ENCODE measurements around the gene KRT12. TPM values are rescaled to one million over a fixed set of nuclear protein-coding genes. Genes with fewer than 3 reads are reported as not detected.

Gene KRT12
- total RNA-seq: not detected
- polyA plus RNA-seq (ENCODE audit: insufficient read depth, low read depth, low replicate concordance): not detected
- long read RNA-seq, donor 1: 0 reads
- long read RNA-seq, donor 2: 0 reads
- long read RNA-seq, donor 3: 0 reads
- long read RNA-seq, donor 4: 0 reads
- long read RNA-seq, donor 5: 0 reads
- long read RNA-seq, donor 6: 0 reads
- long read RNA-seq, donor 7: 0 reads
- long read RNA-seq, donor 8: 0 reads
- long read RNA-seq, donor 9: 0 reads
- long read RNA-seq, donor 10: 0 reads

DNA sequence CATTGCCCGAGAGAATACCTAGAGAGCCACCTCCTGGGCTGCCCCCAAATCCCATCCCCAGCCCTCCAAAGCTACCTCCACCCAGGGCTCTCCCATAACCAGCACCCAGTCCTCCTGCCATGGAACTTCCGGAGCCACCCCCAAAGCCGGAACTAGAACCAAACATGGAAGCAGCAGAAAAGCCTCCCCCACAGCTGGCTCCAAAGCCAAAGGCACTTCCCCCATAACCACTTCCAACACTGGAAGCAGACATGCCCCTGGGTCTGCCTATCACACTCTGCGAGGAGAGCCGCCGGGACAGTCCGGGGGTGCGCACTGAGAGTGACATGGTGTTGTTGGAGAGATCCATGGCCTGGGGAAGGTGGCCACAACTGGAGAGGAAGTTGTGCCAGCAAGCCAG is at the start of gene KRT12:
KRT12 (minus strand) TSS at position 386 of the 400 bp plus-strand sequence; CDS start at position 349, 37 bp downstream.
- DNase-seq (no peak), FAIRE-seq (no peak)
- no peaks in the 10 kb centered on the region for H3K9me3 ChIP-seq (ENCODE audit: control insufficient read depth in 2 of 3, insufficient read depth in 1 of 3, low read length in 3 of 3)
- no peak for TF ChIP-seq CTCF (IDR thresholded peaks at IDR 0.05; ENCODE audit: borderline replicate concordance, extremely low read depth, insufficient read depth)
- H3K9ac ChIP-seq (ENCODE audit: low read length in 3 of 3): no peak within 1 kb of the TSS
- no peaks in the 10 kb centered on the region for H3K27me3 ChIP-seq (ENCODE audit: control insufficient read depth, insufficient read depth, low read length)
- no peaks in the 10 kb centered on the region for H3K4me1 ChIP-seq (ENCODE audit: control insufficient read depth in 2 of 3, insufficient read depth in 2 of 3, low read depth in 1 of 3, low read length in 3 of 3)
- H3K27ac ChIP-seq (ENCODE audit: low read depth in 2 of 2, low read length in 2 of 2): no peak within 1 kb of the TSS
- intact Hi-C loops (cut with DNase I): no loop called here
- H3K36me3 ChIP-seq (ENCODE audit: control insufficient read depth in 2 of 3, insufficient read depth in 3 of 3, low read length in 3 of 3): no peaks in the 10 kb centered on the region
- H3K4me3 ChIP-seq (ENCODE audit: low read length in 3 of 3): no peak within 1 kb of the TSS

GRCh38 chr17:40916366-40916765 is 49.3 kb upstream of the KRT12 start:
- H3K27me3 ChIP-seq (ENCODE audit: control insufficient read depth, insufficient read depth, low read length): no peaks in the 10 kb centered on the region
- no peak for TF ChIP-seq CTCF (IDR thresholded peaks at IDR 0.05; ENCODE audit: borderline replicate concordance, extremely low read depth, insufficient read depth)
- H3K9ac ChIP-seq (ENCODE audit: low read length in 3 of 3): no peak overlapping the region
- FAIRE-seq: no peak
- no peak for DNase-seq
- no peaks in the 10 kb centered on the region for H3K4me1 ChIP-seq (ENCODE audit: control insufficient read depth in 2 of 3, insufficient read depth in 2 of 3, low read depth in 1 of 3, low read length in 3 of 3)
- intact Hi-C loops (cut with DNase I): loop anchor here (10.0 kb wide), 1 partner anchor 408 kb away; no protein-coding TSS in a partner anchor
- no peak overlapping the region for H3K27ac ChIP-seq (ENCODE audit: low read depth in 2 of 2, low read length in 2 of 2)
- no peak overlapping the region for H3K4me3 ChIP-seq (ENCODE audit: low read length in 3 of 3)
- H3K9me3 ChIP-seq (ENCODE audit: control insufficient read depth in 2 of 3, insufficient read depth in 1 of 3, low read length in 3 of 3): no peaks in the 10 kb centered on the region
- no peaks in the 10 kb centered on the region for H3K36me3 ChIP-seq (ENCODE audit: control insufficient read depth in 2 of 3, insufficient read depth in 3 of 3, low read length in 3 of 3)

DNA sequence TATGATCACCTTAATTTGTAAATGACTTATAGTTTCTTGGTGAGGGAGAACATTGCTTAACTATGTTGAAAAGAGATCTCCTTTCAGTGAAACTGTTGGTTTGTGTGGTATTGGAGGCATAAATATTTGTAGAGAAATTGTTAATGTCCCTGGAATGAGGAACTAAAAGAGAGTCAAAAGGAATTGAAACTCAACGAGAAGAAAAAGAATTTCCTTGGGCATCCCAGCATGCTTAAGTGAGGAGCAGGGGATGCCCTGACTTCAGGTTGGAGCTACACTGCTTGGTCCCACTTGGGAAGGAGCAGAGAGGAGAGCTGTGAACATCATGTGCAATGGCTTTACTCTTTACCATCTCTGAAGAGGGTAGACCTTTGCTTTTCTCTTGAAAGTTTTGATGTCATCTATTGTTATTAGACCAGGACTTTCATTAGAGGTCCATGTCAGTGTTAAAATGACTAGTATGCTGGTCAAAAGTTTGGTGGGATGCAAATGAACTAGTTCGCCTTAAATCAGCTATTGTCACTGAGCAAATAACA is 48.8 kb upstream of the KRT12 start:
- H3K9ac ChIP-seq (ENCODE audit: low read length in 3 of 3): no peak overlapping the region
- no peak for TF ChIP-seq CTCF (IDR thresholded peaks at IDR 0.05; ENCODE audit: borderline replicate concordance, extremely low read depth, insufficient read depth)
- intact Hi-C loops (cut with DNase I): loop anchor here (10.0 kb wide), 1 partner anchor 409 kb away; no protein-coding TSS in a partner anchor

More for the DNA sequence above, 48.8 kb upstream of the KRT12 start:
- Histone ChIP-seq H3K4me1 (ENCODE audit: control insufficient read depth in 2 of 3, insufficient read depth in 2 of 3, low read depth in 1 of 3, low read length in 3 of 3) (no peaks in the 10 kb centered on the region), H3K9me3 (ENCODE audit: control insufficient read depth in 2 of 3, insufficient read depth in 1 of 3, low read length in 3 of 3) (no peaks in the 10 kb centered on the region), H3K27me3 (ENCODE audit: control insufficient read depth, insufficient read depth, low read length) (no peaks in the 10 kb centered on the region), H3K27ac (ENCODE audit: low read depth in 2 of 2, low read length in 2 of 2) (no peak overlapping the region), H3K36me3 (ENCODE audit: control insufficient read depth in 2 of 3, insufficient read depth in 3 of 3, low read length in 3 of 3) (no peaks in the 10 kb centered on the region), H3K4me3 (ENCODE audit: low read length in 3 of 3) (no peak overlapping the region)
- DNase-seq (no peak), FAIRE-seq (no peak)
